ENCODE results near the gene HOXC6. TPM values are rescaled to one million over a fixed set of nuclear protein-coding genes. Genes with fewer than 3 reads are reported as not detected.
A peak's percentile ranks its signal among the peaks of the same experiment; 100 is the strongest.

Gene HOXC6
- total and polyA plus RNA-seq, 2 of the 8 experiments (the other 6 are each of a cell fraction or from before 2014, with no cell fraction given): not detected

GRCh38 chr12:53985994-53986685 lies 42.1 kb upstream of the HOXC6 start:
- WGBS, 2 experiments (ENCODE audit: extremely low coverage in 1 of 2, insufficient coverage in 1 of 2, insufficient read length in 1 of 2, insufficient replicate concordance in 2 of 2, low coverage in 1 of 2, low lambda C conversion rate in 2 of 2, missing lambda C conversion rate in 1 of 2): 9% methylated on average over 47 of the region's 50 CpGs; no CpG with 5 or more reads in 1 of the 2 experiments
- Histone ChIP-seq H3K23ac (ENCODE audit: insufficient read length) (no peak overlapping the region), H3K27ac (ENCODE audit: low read depth, low read length) (no peak overlapping the region), H2AK5ac (ENCODE audit: low read depth, low read length) (no peak overlapping the region), H3K4me3 (ENCODE audit: extremely low read depth in 1 of 4, insufficient read depth in 2 of 4, low read depth in 3 of 4, low read length in 4 of 4) (peak overlapping the region in 1 of 4 experiments; percentile 38; a peak in 2 of 8 replicates), H3K9ac (replicated peaks in 1 of 4; ENCODE audit: extremely low read depth in 1 of 4, low read depth in 3 of 4, low read length in 3 of 4) (no peak overlapping the region), H2BK20ac (ENCODE audit: low read length) (no peak overlapping the region; the same call in 1 of the 2 replicates), H3K79me2 (ENCODE audit: control insufficient read depth in 1 of 2, insufficient read depth in 2 of 2, low read length in 2 of 2) (no peaks in the 10 kb centered on the region), H4K91ac (replicated peaks; ENCODE audit: insufficient read length, low read length) (no peak overlapping the region), H3K56ac (replicated peaks; ENCODE audit: insufficient read length, low read depth, low read length) (no peak overlapping the region), H3K18ac (ENCODE audit: extremely low read depth, low read length) (peak overlapping the region; percentile 32; the same call in 1 of the 2 replicates), H2BK15ac (ENCODE audit: low read length) (peak overlapping the region; percentile 88; the same call in 1 of the 2 replicates), H2AFZ (ENCODE audit: low read length) (no peak overlapping the region), H4K8ac (ENCODE audit: extremely low read depth, insufficient read depth, low read length) (no peak overlapping the region), H2BK12ac (ENCODE audit: low read depth, low read length) (0 out of 2 replicates have a peak overlapping the region, but pooled peaks have one; percentile 50), H3K79me1 (ENCODE audit: low read depth, low read length) (no peaks in the 10 kb centered on the region), H3K4ac (replicated peaks; ENCODE audit: insufficient read length, low read depth, low read length) (no peak overlapping the region), H3K4me1 (replicated peaks in 1 of 4; ENCODE audit: control insufficient read depth in 3 of 4, insufficient read depth in 4 of 4, low read length in 3 of 4) (peaks cover 0 to 6% (median 3%) of the 10 kb centered on the region in 4 experiments; a peak in 3 of 7 replicates), H3K36me3 (ENCODE audit: control insufficient read depth in 2 of 4, insufficient read depth in 4 of 4, low read length in 3 of 4) (peaks cover 0 to 8% (median 0%) of the 10 kb centered on the region in 4 experiments; a peak in 1 of 8 replicates), H4K20me1 (replicated peaks in 1 of 2; ENCODE audit: control insufficient read depth in 1 of 2, insufficient read depth in 2 of 2, low read length in 2 of 2) (peaks cover 17 to 33% of the 10 kb centered on the region in 2 experiments), H3K27me3 (replicated peaks in 1 of 4; ENCODE audit: control insufficient read depth in 3 of 4, extremely low read depth in 1 of 4, insufficient read depth in 3 of 4, low read length in 3 of 4) (peaks cover 94 to 99% (median 97%) of the 10 kb centered on the region in 4 experiments), H3K4me2 (ENCODE audit: insufficient read depth in 1 of 2, low read depth in 2 of 2, low read length in 2 of 2) (peak overlapping the region; percentile 41 to 55), H3K14ac (ENCODE audit: insufficient read length) (no peak overlapping the region), H2BK5ac (ENCODE audit: low read depth, low read length) (no peak overlapping the region), H2BK120ac (replicated peaks; ENCODE audit: low read depth, low read length) (no peak overlapping the region), H3K23me2 (ENCODE audit: low read depth, low read length) (no peaks in the 10 kb centered on the region), H4K5ac (ENCODE audit: insufficient read length, low read depth, low read length) (no peak overlapping the region), H3K9me3 (ENCODE audit: insufficient read depth in 2 of 2, low read depth in 1 of 2, low read length in 1 of 2) (peaks cover 0 to 9% of the 10 kb centered on the region in 2 experiments; a peak in 1 of 4 replicates)
- CTCF ChIA-PET (ENCODE audit: partially characterized antibody): interaction anchor here (0.6 to 5.8 kb wide), 31 partner anchors 11 to 772 kb away, joined by 3 to 91 read pairs (median 5); partner anchors contain the start of genes HOTAIR, HOXC12, HOXC4 and HOXC8
- no peak for FAIRE-seq
- no peak for DNase-seq (ENCODE audit: low read depth in 1 of 2, low spot score in 2 of 2)
- POLR2A ChIA-PET (ENCODE audit: partially characterized antibody): interaction anchor here (1.1 to 1.2 kb wide), 3 partner anchors 9 to 16 kb away, joined by 3 to 4 read pairs (median 4); partner anchors contain the start of gene HOXC11
- no peak for TF ChIP-seq GTF2F1 (IDR thresholded peaks at IDR 0.05; ENCODE audit: borderline replicate concordance, low read depth, low read length)
- peak; percentile 59 for TF ChIP-seq RNF2 (IDR thresholded peaks at IDR 0.05; ENCODE audit: borderline replicate concordance, low read depth, low read length, missing control alignments, poor library complexity, severe bottlenecking)
- no peak for TF ChIP-seq JUN (IDR thresholded peaks at IDR 0.05; ENCODE audit: low read depth, low read length)
- no peak for TF ChIP-seq YY1 (IDR thresholded peaks at IDR 0.05; ENCODE audit: low read depth, low read length)
- 0 out of 2 replicates have a peak, but pooled peaks have one; percentile 14 for TF ChIP-seq MAX (IDR thresholded peaks at IDR 0.05)
- no peak for TF ChIP-seq SP1 (IDR thresholded peaks at IDR 0.05; ENCODE audit: low read depth, low read length)
- peak; percentile 99 for TF ChIP-seq SUZ12 (IDR thresholded peaks at IDR 0.05; ENCODE audit: low read length)
- no peak for TF ChIP-seq ATF3 (IDR thresholded peaks at IDR 0.05; ENCODE audit: insufficient read depth, low read depth, low read length)

Data from H1 (cell line).